KMS-11 (cell line): ENCODE data around the gene QPCT.
A peak's percentile ranks its signal among the peaks of the same experiment; 100 is the strongest.

Experiments used
- H2AFZ ChIP-seq: fragments of 200-600 bp; sonication (generic); 2 replicates; pipeline ENCODE4 v1.6.1; 2016; ENCODE audit warnings: antibody characterized with exemption, mixed run types, low read depth
- H3K27ac ChIP-seq: fragments of 200-600 bp; sonication (generic); 2 replicates; pipeline ENCODE4 v1.6.1; 2016; ENCODE audit warnings: mild to moderate bottlenecking, mixed run types
- H3K27me3 ChIP-seq: fragments of 200-600 bp; sonication (generic); 2 replicates; pipeline ENCODE4 v1.6.1; 2017; ENCODE audit warnings: mild to moderate bottlenecking, low read depth, mixed run types, moderate library complexity; ENCODE audit not compliant: insufficient read depth
- H3K36me3 ChIP-seq: fragments of 200-600 bp; sonication (generic); 2 replicates; pipeline ENCODE4 v1.6.1; 2017; ENCODE audit warnings: mild to moderate bottlenecking, mixed run types; ENCODE audit not compliant: insufficient read depth
- H3K4me1 ChIP-seq: fragments of 200-600 bp; sonication (generic); 2 replicates; pipeline ENCODE4 v1.6.1; 2016; ENCODE audit warnings: mild to moderate bottlenecking, low read depth, mixed run types; ENCODE audit not compliant: poor library complexity, severe bottlenecking
- H3K4me2 ChIP-seq: fragments of 200-600 bp; sonication (generic); 2 replicates; pipeline ENCODE4 v1.7.0; 2016; ENCODE audit warnings: mild to moderate bottlenecking, mixed run types
- H3K4me3 ChIP-seq: fragments of 200-600 bp; sonication (generic); IDR thresholded peaks from 2 replicates; pipeline ENCODE4 v1.6.1; 2017; ENCODE audit warnings: low read depth, low read length, mixed read lengths; ENCODE audit not compliant: insufficient read depth
- H3K79me2 ChIP-seq: fragments of 200-600 bp; sonication (generic); 2 replicates; pipeline ENCODE4 v1.6.1; 2016; ENCODE audit warnings: low read depth, mixed run types; ENCODE audit not compliant: insufficient read depth
- H3K9ac ChIP-seq: fragments of 200-600 bp; sonication (generic); 2 replicates; pipeline ENCODE4 v1.6.1; 2016; ENCODE audit warnings: mild to moderate bottlenecking, mixed run types
- H4K20me1 ChIP-seq: fragments of 200-600 bp; sonication (generic); 2 replicates; pipeline ENCODE4 v1.6.1; 2016; ENCODE audit warnings: mild to moderate bottlenecking, mixed run types; ENCODE audit not compliant: insufficient read depth
- TF ChIP-seq, protein P1 (sequence below): fragments of 200-600 bp; sonication (generic); conservative IDR thresholded peaks from 2 replicates; pipeline ENCODE4 v1.6.1; 2017; ENCODE audit warnings: low read depth, mild to moderate bottlenecking, antibody characterized with exemption, low read length, moderate library complexity, mixed read lengths

The QPCT gene

GRCh38 chr2:37390777-37391176 is 46.3 kb downstream of the QPCT start:
- peaks cover 97% of the 10 kb centered on the region for H3K4me1 ChIP-seq
- H3K36me3 ChIP-seq: no peaks in the 10 kb centered on the region
- H2AFZ ChIP-seq: no peak overlapping the region; the same call in 1 of the 2 replicates
- H4K20me1 ChIP-seq: no peaks in the 10 kb centered on the region
- H3K4me3 ChIP-seq: no peak overlapping the region
- H3K9ac ChIP-seq: peak overlapping the region; percentile 43
- TF ChIP-seq, protein P1, sequence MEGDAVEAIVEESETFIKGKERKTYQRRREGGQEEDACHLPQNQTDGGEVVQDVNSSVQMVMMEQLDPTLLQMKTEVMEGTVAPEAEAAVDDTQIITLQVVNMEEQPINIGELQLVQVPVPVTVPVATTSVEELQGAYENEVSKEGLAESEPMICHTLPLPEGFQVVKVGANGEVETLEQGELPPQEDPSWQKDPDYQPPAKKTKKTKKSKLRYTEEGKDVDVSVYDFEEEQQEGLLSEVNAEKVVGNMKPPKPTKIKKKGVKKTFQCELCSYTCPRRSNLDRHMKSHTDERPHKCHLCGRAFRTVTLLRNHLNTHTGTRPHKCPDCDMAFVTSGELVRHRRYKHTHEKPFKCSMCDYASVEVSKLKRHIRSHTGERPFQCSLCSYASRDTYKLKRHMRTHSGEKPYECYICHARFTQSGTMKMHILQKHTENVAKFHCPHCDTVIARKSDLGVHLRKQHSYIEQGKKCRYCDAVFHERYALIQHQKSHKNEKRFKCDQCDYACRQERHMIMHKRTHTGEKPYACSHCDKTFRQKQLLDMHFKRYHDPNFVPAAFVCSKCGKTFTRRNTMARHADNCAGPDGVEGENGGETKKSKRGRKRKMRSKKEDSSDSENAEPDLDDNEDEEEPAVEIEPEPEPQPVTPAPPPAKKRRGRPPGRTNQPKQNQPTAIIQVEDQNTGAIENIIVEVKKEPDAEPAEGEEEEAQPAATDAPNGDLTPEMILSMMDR: no peak
- peaks cover 10% of the 10 kb centered on the region; the same call in 1 of the 2 replicates for H3K79me2 ChIP-seq
- peak overlapping the region; percentile 84 for H3K27ac ChIP-seq
- H3K4me2 ChIP-seq: peak overlapping the region; percentile 96
- no peaks in the 10 kb centered on the region for H3K27me3 ChIP-seq

DNA sequence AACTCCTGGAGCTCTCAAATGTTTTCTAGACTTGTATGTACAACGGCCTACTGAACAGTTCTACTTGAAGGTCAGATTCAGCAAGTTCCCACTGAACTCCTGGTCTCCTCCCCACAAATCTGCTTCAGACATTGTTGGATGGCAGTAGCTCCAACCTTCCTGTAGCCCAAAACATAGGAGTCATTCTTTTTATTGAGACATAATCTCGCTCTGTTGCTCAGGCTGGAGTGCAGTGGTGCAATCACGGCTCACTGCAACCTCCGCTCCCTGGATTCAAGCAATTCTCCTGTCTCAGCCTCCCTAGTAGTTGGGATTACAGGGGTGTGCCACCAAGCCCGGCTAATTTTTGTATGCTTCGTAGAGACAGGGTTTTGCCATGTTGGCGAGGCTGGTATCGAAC is 47.3 kb downstream of the QPCT start:
- H3K36me3 ChIP-seq: no peaks in the 10 kb centered on the region
- no peak overlapping the region for H3K9ac ChIP-seq
- peaks cover 100% of the 10 kb centered on the region for H3K4me1 ChIP-seq
- TF ChIP-seq, protein P1: no peak
- H4K20me1 ChIP-seq: no peaks in the 10 kb centered on the region
- peaks cover 10% of the 10 kb centered on the region; the same call in 1 of the 2 replicates for H3K79me2 ChIP-seq
- H2AFZ ChIP-seq: no peak overlapping the region
- H3K4me3 ChIP-seq: no peak overlapping the region
- H3K27ac ChIP-seq: peak overlapping the region; percentile 84
- no peaks in the 10 kb centered on the region for H3K27me3 ChIP-seq
- H3K4me2 ChIP-seq: peak overlapping the region; percentile 96; the same call in 1 of the 2 replicates

- Histone ChIP-seq H3K27ac (peak overlapping the region; percentile 84; the same call in 1 of the 2 replicates), H2AFZ (no peak overlapping the region), H3K4me2 (peak overlapping the region; percentile 96; the same call in 1 of the 2 replicates), H4K20me1 (no peaks in the 10 kb centered on the region), H3K4me1 (peaks cover 100% of the 10 kb centered on the region), H3K27me3 (no peaks in the 10 kb centered on the region), H3K79me2 (peaks cover 10% of the 10 kb centered on the region; the same call in 1 of the 2 replicates), H3K36me3 (no peaks in the 10 kb centered on the region), H3K9ac (no peak overlapping the region), H3K4me3 (no peak overlapping the region)
- TF ChIP-seq, protein P1: no peak
Observed at GRCh38 chr2:37392428-37392827, 48.0 kb downstream of the QPCT start.

DNA sequence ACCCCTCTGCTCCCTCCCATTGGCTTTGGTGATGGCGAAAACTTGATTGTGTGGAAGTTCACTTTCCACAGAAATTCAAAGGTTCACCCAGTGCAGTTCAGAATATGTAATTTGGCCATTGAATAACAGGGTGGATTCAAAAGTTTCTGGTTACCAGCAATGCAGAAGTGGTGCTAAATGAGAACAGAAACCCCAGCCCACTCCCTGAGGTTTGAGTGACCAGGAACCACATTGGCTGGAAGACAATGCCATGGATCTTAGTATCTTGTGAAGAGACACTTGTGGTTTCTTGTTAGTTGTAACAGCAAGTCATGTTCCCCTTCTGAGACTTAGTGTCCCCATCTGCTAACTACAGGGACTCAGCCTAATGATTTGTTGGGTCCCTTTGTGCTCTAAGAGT is 49.8 kb downstream of the QPCT start:
- Histone ChIP-seq H4K20me1 (no peaks in the 10 kb centered on the region), H3K36me3 (no peaks in the 10 kb centered on the region), H3K9ac (no peak overlapping the region), H3K27me3 (no peaks in the 10 kb centered on the region), H3K4me1 (peaks cover 86% of the 10 kb centered on the region), H2AFZ (no peak overlapping the region), H3K4me3 (peak overlapping the region; percentile 6), H3K4me2 (peak overlapping the region; percentile 35), H3K27ac (peak overlapping the region; percentile 19; the same call in 1 of the 2 replicates), H3K79me2 (peaks cover 6% of the 10 kb centered on the region; the same call in 1 of the 2 replicates)
- TF ChIP-seq, protein P1: no peak
